K562 (cell line): ENCODE measurements around the gene RREB1. TPM values are rescaled to one million over a fixed set of nuclear protein-coding genes. Genes with fewer than 3 reads are reported as not detected.

ENCODE experiments used
- ATF7 ChIP-seq: fragments of 450-650 bp; IDR thresholded peaks from 2 replicates; pipeline ENCODE4 v1.7.1; 2014; ENCODE audit warnings: mild to moderate bottlenecking, moderate library complexity
- ETS2 ChIP-seq: IDR thresholded peaks from 2 replicates; pipeline ENCODE4 v1.6.1; 2016; ENCODE audit warnings: borderline replicate concordance, missing genetic modification characterization, mild to moderate bottlenecking, moderate library complexity, missing compliant biosample characterization; ENCODE audit not compliant: poor library complexity, severe bottlenecking
- FOXM1 ChIP-seq, 2 experiments: fragments of 450-650 bp in 1 of 2; sonication (generic) in 1 of 2; formaldehyde crosslinking in 1 of 2; IDR thresholded peaks; 2 replicates each; pipeline versions ENCODE4 v1.6.1 to v1.9.0; 2017 to 2022; ENCODE audit warnings: low read depth in 2 of 2, mild to moderate bottlenecking in 2 of 2, missing genetic modification reagents in 1 of 2, moderate library complexity in 1 of 2
- GATAD2B ChIP-seq: fragments of 450-650 bp; IDR thresholded peaks from 2 replicates; pipeline ENCODE4 v1.6.1; 2017; ENCODE audit warnings: mild to moderate bottlenecking, borderline replicate concordance
- PTBP1 ChIP-seq: fragments of 200-400 bp; formaldehyde crosslinking; IDR thresholded peaks from 2 replicates; pipeline ENCODE4 v1.6.1; 2017; ENCODE audit warnings: low read depth, low read length
- RBBP5 ChIP-seq: fragments of 200-600 bp; sonication (generic); IDR thresholded peaks from 2 replicates; pipeline ENCODE4 v1.6.1; 2012; ENCODE audit warnings: borderline replicate concordance, mild to moderate bottlenecking, low read length, control low read depth, inconsistent platforms; ENCODE audit not compliant: insufficient read depth, poor library complexity, severe bottlenecking
- SIN3A ChIP-seq, 2 experiments: fragments of 150-350 bp in 1 of 2; IDR thresholded peaks; 2 replicates each; pipeline ENCODE4 v1.6.1; 2011 to 2016; ENCODE audit warnings: borderline replicate concordance in 2 of 2, low read depth in 2 of 2, low read length in 2 of 2, mild to moderate bottlenecking in 2 of 2, moderate library complexity in 2 of 2; ENCODE audit not compliant: control insufficient read depth in 1 of 2
- ZKSCAN8 ChIP-seq: fragments of 200-800 bp; sonication (Bioruptor generic); IDR thresholded peaks from 2 replicates; pipeline ENCODE4 v1.6.1; 2016; ENCODE audit warnings: missing genetic modification characterization, missing compliant biosample characterization
- ZNF165 ChIP-seq: fragments of 250-450 bp; sonication (Bioruptor Pico); IDR thresholded peaks from 2 replicates; pipeline ENCODE4 v1.4.0; 2020; ENCODE audit warnings: borderline replicate concordance
- ZNF766 ChIP-seq: fragments of 200-800 bp; sonication (Bioruptor generic); conservative IDR thresholded peaks from 2 replicates; pipeline ENCODE4 v1.6.1; 2016; ENCODE audit warnings: missing genetic modification characterization, missing compliant biosample characterization
- polyA plus RNA-seq, 8 experiments: library from polyadenylated mRNA; depleted of rRNA in 4 of 8; stranded (reverse) in 5 of 8; unstranded in 3 of 8; fragments of >200 nt; fragmentation: Nextera tagmentation in 2 of 8; fragmentation: Illumina TruSeq in 1 of 8; extraction: Ambion mirVana in 2 of 8; extraction: Trizol in 1 of 8; gene quantifications; 2 replicates each; pipeline versions ENCODE4 v1.2.1 to v1.2.3, GENCODE V29; 2011 to 2014; ENCODE audit warnings: inconsistent platforms in 1 of 8, missing spikeins in 1 of 8
- total RNA-seq, 7 experiments: library from RNA; depleted of rRNA in 6 of 7; stranded (reverse); fragments of >200 nt in 6 of 7; fragmentation: Illumina TruSeq in 2 of 7; extraction: Trizol in 2 of 7; gene quantifications; 2 replicates each; pipeline versions ENCODE4 v1.2.1 to v1.2.3, GENCODE V29; 2011 to 2021; ENCODE audit warnings: low replicate concordance in 1 of 7
- TF ChIP-seq, protein P1 (sequence below), 2 experiments: fragments of 450-650 bp; IDR thresholded peaks; 2 replicates each; pipeline ENCODE4 v1.6.1; 2016; ENCODE audit warnings: mild to moderate bottlenecking in 2 of 2, borderline replicate concordance in 1 of 2, low read depth in 1 of 2, moderate library complexity in 1 of 2
- TF ChIP-seq, protein P2 (sequence below), 2 experiments: fragments of 450-650 bp; IDR thresholded peaks; 2 replicates each; pipeline ENCODE4 v1.6.1; 2016
- TF ChIP-seq, protein P3 (sequence below): sonication (generic); formaldehyde crosslinking; IDR thresholded peaks from 2 replicates; pipeline ENCODE4 v1.8.1; 2022; ENCODE audit warnings: missing genetic modification reagents
- TF ChIP-seq, protein P4 (sequence below): fragments of 250-450 bp; sonication (Bioruptor Pico); IDR thresholded peaks from 2 replicates; pipeline ENCODE4 v1.5.0; 2021

RREB1 gene
- total and polyA plus RNA-seq, 9 of the 15 experiments (the other 6 are each of a cell fraction or from before 2014, with no cell fraction given) = 3.3 to 64.2 (median 19.3) TPM

DNA sequence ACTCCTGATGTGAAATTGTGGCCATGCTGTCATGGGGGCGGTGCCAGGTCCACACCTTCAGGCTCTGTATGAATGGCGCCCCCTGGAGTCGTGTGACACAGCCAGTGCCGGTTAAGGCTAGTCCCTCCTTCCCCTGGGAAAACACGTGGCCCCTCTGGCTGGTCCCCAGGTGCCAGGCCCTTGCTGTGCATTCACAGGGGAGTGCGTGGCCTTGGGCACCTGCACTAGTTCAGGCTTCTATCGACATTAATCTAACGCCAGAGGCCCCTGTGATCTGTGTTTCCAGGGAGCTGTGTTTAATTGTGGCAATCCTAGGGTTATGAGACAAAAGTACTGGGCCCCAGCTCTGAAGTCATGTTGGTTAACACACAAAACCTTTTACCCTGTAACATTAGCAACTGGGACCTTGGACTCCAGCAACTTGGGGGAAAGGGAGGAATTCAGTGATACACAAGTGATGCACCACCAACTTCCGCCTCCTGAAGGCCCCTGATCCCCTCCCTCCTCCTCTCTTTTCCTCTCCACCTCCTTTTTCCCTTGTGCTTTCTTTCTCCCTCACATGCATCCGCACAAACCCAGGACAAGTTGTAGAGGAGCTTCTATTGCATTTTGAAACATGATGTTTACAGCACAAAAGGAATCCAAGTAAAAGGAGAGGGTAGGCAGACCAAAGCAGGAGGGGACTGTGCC lies 131.3 kb downstream of the RREB1 start (continued):
- TF ChIP-seq ZNF165 (no peak), FOXM1 (IDR thresholded peaks at IDR 0.05; ENCODE audit: low read depth) (no peak), FOXM1 (CRISPR knock-in tag; IDR thresholded peaks at IDR 0.05; ENCODE audit: low read depth) (0 out of 2 replicates have a peak, but pooled peaks have one; percentile 38), ETS2 (no peak), GATAD2B (no peak), PTBP1 (no peak), ZNF766 (no peak), RBBP5 (no peak), SIN3A (IDR thresholded peaks at IDR 0.05; ENCODE audit: borderline replicate concordance in 2 of 2, control insufficient read depth in 1 of 2, low read depth in 2 of 2, low read length in 2 of 2) (peak in 1 of 2 experiments; percentile 72; a peak in 2 of 4 replicates), ATF7 (peak; percentile 53; the same call in 1 of the 2 replicates), ZKSCAN8 (no peak)
- TF ChIP-seq, protein P1, sequence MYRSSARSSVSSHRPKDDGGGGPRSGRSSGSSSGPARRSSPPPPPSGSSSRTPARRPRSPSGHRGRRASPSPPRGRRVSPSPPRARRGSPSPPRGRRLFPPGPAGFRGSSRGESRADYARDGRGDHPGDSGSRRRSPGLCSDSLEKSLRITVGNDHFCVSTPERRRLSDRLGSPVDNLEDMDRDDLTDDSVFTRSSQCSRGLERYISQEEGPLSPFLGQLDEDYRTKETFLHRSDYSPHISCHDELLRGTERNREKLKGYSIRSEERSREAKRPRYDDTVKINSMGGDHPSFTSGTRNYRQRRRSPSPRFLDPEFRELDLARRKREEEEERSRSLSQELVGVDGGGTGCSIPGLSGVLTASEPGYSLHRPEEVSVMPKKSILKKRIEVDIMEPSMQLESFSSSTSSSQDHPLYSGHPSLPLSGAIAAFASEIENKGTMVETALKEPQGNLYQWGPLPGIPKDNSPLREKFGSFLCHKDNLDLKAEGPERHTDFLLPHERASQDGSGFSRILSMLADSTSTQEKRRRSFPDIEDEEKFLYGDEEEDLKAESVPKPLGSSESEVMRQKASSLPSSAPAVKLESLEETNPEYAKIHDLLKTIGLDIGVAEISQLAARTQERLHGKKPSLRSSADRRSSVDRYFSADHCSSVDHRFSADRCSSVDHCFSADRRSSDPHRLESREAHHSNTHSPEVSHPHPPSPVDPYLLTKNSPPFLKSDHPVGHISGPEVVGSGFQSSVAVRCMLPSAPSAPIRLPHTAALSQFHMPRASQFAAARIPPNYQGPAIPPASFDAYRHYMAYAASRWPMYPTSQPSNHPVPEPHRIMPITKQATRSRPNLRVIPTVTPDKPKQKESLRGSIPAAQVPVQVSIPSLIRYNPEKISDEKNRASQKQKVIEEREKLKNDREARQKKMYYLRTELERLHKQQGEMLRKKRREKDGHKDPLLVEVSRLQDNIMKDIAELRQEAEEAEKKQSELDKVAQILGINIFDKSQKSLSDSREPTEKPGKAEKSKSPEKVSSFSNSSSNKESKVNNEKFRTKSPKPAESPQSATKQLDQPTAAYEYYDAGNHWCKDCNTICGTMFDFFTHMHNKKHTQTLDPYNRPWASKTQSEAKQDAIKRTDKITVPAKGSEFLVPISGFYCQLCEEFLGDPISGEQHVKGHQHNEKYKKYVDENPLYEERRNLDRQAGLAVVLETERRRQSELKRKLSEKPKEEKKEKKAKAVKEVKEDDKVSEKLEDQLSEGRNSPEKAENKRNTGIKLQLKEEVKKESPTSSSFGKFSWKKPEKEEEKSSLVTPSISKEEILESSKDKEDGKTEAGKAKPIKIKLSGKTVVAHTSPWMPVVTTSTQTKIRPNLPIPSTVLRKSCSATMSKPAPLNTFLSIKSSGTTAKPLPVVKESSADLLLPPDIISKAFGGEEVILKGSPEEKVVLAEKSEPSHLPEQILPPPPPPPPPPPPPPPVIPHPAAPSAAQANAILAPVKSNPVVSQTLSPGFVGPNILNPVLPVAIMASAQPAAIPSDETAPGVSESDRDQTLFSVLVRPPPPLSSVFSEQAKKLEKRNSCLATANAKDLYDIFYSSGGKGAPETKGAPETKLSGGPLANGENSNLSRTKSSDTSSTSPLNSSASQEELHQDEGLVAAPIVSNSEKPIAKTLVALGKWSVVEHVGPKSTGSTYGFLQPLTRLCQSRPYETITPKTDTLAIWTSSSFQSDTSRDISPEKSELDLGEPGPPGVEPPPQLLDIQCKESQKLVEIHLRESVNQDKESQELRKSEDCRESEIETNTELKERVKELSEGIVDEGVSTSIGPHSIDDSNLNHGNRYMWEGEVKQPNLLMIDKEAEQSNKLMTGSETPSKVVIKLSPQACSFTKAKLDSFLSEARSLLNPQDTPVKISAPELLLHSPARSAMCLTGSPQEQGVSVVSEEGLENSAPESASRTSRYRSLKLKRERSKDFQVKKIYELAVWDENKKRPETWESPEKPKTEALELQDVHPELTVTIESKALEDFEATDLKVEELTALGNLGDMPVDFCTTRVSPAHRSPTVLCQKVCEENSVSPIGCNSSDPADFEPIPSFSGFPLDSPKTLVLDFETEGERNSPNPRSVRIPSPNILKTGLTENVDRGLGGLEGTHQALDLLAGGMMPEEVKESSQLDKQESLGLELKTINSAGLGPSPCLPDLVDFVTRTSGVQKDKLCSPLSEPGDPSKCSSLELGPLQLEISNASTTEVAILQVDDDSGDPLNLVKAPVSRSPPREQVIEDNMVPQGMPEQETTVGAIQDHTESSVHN (IDR thresholded peaks at IDR 0.05; ENCODE audit: borderline replicate concordance in 1 of 2, low read depth in 1 of 2) = no peak
- TF ChIP-seq, protein P2, sequence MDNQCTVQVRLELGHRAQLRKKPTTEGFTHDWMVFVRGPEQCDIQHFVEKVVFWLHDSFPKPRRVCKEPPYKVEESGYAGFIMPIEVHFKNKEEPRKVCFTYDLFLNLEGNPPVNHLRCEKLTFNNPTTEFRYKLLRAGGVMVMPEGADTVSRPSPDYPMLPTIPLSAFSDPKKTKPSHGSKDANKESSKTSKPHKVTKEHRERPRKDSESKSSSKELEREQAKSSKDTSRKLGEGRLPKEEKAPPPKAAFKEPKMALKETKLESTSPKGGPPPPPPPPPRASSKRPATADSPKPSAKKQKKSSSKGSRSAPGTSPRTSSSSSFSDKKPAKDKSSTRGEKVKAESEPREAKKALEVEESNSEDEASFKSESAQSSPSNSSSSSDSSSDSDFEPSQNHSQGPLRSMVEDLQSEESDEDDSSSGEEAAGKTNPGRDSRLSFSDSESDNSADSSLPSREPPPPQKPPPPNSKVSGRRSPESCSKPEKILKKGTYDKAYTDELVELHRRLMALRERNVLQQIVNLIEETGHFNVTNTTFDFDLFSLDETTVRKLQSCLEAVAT (IDR thresholded peaks at IDR 0.05) = no peak
- TF ChIP-seq, protein P3, sequence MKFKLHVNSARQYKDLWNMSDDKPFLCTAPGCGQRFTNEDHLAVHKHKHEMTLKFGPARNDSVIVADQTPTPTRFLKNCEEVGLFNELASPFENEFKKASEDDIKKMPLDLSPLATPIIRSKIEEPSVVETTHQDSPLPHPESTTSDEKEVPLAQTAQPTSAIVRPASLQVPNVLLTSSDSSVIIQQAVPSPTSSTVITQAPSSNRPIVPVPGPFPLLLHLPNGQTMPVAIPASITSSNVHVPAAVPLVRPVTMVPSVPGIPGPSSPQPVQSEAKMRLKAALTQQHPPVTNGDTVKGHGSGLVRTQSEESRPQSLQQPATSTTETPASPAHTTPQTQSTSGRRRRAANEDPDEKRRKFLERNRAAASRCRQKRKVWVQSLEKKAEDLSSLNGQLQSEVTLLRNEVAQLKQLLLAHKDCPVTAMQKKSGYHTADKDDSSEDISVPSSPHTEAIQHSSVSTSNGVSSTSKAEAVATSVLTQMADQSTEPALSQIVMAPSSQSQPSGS (CRISPR knock-in tag) = no peak
- TF ChIP-seq, protein P4, sequence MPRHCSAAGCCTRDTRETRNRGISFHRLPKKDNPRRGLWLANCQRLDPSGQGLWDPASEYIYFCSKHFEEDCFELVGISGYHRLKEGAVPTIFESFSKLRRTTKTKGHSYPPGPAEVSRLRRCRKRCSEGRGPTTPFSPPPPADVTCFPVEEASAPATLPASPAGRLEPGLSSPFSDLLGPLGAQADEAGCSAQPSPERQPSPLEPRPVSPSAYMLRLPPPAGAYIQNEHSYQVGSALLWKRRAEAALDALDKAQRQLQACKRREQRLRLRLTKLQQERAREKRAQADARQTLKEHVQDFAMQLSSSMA (CRISPR knock-in tag) = no peak
